GM19351 (cell line): ENCODE results near the gene PTPRK.
A peak's percentile ranks its signal among the peaks of the same experiment; 100 is the strongest.
"Not testable (repeated sequence)": the region's sequence is repeated elsewhere in the genome, so short reads cannot be mapped to it uniquely, and the experiment has no call there.

Source experiments
- ATAC-seq: cut with Tn5 transposase; IDR thresholded peaks from one replicate; pipeline ENCODE4 v1.9.1; 2021; ENCODE audit warnings: mild to moderate bottlenecking, moderate library complexity; ENCODE audit not compliant: unreplicated experiment

PTPRK gene

DNA sequence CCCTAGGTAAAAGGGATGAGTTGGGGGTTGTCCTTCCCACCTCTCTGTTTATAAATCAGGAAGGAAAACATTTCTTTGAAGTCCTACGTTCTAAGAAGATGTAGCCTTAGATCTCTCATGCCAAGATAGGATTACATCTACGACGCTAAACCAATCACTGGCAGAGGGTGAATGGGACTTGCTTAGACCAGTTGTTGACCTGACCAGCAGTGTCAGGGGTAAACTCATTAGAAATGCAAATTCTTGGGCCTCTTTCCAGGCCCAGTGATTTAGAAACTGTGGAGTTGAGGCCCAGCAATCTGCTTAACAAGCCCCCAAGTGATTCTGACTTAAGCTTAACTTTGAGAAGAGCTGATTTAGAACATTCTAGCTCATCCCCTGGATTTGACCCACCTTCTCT lies 472.4 kb downstream of the PTPRK start:
- ATAC-seq = no peak

GRCh38 chr6:128046033-128046432 lies 474.4 kb downstream of the PTPRK start:
- no peak for ATAC-seq

DNA sequence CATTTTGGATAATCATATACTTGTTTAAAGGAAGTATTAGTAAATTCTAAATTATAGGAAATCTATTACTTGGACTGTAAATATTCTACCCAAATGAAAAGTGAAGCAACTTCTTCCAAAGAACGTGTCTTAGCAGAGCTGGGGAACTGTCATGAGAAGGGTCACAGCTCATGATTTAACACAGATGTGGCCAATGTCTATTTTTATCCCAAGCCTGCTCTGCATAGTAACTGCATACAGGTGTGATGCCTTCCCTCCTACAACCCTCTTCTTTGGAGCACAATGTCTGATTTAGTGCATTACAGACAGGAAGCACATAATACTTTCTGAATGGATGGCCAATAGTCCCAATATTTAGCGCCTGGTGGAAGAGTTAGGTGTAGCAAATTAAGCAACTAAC lies 480.9 kb downstream of the PTPRK start:
- ATAC-seq = no peak

DNA sequence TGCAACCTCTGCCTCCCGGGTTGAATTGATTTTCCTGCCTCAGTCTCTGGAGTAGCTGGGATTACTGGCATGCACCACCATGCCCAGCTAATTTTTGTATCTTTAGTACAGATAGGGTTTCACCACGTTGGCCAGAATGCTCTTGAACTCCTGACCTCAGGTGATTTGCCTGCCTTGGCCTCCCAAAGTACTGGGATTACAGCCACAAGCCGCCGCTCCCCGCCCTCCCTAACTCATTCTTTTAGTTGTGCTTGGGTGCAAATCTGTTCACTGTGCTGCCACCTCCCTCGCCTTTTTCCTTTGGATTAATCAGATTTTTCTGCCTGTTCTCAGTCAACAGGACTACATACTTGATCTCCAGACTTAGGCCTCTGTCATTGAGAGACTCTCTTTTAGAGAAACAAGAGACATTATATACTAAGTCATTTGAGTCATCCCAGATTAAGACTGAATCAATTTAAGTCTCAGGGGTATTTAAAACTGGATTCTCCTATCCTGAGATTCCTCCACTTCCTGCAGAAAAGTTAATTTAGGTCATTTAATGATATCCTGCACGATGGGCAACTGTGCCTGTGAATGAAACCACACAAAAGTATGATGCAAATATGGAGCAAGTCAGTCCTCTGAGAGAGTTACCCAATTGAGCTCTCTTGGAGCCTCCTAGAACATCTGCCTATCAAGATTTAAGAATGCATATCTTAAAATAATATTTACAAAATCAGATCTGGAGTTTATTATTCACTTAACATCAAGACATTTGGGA lies 483.4 kb downstream of the PTPRK start:
- no peak for ATAC-seq

- ATAC-seq = no peak
Measured at GRCh38 chr6:128033156-128033555, 487.2 kb downstream of the PTPRK start.

- no peak for ATAC-seq
Measured at GRCh38 chr6:128032042-128032441, 488.4 kb downstream of the PTPRK start.

- peak; percentile 54 for ATAC-seq
Measured at GRCh38 chr6:128029826-128030225, 490.6 kb downstream of the PTPRK start.

- ATAC-seq = no peak
Measured at GRCh38 chr6:128028183-128028582, 492.2 kb downstream of the PTPRK start.

DNA sequence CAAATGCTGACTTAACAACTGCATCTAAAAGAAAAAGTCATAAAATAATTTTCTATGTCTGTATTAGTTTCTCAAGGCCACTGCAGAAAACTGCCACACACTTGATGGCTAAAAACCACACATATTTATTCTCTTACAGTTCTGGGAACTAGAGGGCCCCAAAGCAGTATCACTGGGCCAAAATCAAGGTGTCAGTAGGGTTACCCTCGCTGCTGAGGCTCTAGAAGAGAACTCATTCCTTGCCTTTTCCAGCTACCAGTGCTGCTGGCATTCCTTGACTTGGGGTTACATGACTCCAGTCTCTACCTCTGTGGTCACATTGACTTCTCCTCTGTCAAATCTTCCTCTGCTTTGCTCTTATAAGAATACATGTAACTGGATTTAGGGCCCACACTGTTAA lies 494.9 kb downstream of the PTPRK start:
- no peak for ATAC-seq

GRCh38 chr6:128024969-128025368 lies 495.4 kb downstream of the PTPRK start:
- ATAC-seq = no peak

DNA sequence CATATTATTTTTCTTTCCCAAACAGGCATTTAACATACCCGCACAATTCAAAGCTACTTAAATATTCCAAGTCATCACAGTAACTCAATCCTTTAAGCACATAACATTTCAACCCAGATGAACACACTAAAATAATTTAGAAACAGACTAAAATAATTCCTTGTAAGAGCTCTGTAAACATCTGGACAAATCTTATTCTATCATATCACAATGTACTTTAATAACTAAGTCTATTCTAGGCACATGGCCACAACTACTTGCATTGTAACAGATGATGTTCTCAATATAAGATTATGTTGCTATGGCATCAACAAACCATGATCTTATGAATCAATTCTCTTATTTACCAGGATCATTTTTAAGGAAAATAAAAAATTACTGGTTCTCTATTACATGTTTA lies 496.4 kb downstream of the PTPRK start:
- ATAC-seq = no peak

DNA sequence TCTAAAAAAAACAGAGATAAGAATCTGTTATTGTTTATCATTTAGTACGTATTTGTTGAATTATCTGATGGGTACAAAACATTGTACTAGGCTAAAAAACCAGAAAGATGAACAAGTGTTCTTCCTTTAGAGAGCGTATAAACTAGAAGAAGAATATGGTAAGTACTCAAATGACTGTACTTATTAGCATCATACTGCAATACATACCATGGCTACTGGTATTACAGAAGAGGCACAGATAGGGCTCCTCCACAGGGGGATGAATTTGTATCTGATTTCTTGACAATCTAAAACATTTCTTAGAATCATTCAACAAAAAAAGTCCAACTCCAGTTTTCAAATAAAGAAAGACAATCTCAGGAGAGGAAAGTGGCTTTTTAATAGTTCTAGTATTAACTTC lies 501.6 kb downstream of the PTPRK start:
- ATAC-seq = no peak

- ATAC-seq = no peak
Measured at GRCh38 chr6:128017288-128017687, 503.1 kb downstream of the PTPRK start.

DNA sequence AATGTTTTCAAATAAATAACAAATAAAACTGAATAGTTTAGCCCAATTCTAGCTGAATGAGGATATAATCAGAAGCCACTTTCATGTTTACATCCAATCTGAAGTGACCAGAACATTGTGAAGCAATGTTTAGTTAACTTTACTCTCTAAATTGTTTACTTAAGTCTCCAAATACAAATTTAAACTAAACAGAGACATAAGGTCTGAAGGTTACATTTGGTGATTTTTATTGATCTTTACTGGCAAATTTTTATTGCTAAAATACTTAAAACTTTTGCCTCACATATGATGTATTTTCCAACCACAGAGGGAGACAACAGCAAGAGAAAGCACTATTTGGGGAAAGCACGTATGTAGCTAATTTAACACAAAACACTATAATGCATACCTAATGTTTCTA lies 512.7 kb downstream of the PTPRK start:
- no peak for ATAC-seq

GRCh38 chr6:128005009-128005408 lies 515.4 kb downstream of the PTPRK start:
- no peak for ATAC-seq

DNA sequence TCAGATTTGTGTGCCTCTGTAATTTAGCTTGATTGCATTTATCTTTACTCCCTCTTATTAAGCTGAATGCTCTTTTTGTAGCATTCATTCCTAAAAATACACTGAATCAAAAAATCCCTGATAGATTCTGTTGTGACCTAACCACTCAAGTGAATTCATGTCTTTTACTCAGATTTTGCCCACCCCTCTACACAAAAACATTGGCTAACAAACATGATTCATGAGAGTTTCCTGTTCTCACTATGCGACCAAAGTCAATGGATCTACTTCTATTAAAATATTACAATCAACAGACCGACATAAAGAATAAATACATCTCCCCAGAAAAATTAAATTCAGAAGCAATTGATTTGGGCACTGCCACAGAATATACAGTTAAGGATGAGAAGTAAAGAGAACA lies 520.0 kb downstream of the PTPRK start:
- ATAC-seq = no peak

DNA sequence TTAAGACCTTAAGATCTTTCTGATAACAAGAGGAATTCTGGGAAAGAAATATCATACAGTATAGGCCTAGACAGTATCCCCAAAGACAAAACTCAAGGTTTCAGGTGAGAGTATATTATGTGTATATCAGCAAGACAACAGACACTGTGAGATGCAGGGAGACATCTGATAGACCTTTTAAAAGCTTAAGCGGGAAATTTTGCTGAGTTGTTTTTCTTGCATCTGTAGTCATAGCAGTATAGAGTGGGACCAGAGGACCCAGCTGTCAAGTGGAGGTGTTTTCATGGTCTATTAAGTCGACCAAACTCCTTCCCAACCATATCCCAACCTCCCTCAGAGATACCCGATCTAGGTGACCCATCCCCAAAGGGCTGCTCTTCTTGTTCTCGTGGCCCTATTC lies 521.4 kb downstream of the PTPRK start:
- ATAC-seq = no peak

GRCh38 chr6:127997496-127998164 lies 522.8 kb downstream of the PTPRK start:
- ATAC-seq = no peak

GRCh38 chr6:127996925-127997324 lies 523.5 kb downstream of the PTPRK start:
- ATAC-seq = no peak

DNA sequence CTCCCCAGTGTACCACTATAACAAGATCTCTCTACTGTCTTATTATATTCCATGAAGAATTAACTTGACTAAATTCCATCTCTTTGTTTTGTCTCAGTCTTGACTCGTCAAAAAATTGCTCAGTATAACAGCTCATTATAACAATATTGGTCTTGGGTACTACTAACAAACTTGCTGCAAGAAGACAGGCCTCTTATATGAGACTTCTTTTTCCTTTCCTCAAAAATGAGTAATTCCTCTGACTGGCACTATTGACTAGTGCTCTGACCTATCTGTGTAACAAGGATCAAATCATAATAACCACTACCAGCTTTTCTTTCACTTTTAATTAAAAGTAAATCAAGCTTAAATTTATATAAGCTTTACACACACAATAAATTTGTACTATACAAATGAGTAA lies 528.3 kb downstream of the PTPRK start:
- no peak for ATAC-seq

- no peak for ATAC-seq
Measured at GRCh38 chr6:127990074-127990473, 530.3 kb downstream of the PTPRK start.

GRCh38 chr6:127980996-127981395 lies 539.4 kb downstream of the PTPRK start:
- no peak for ATAC-seq

DNA sequence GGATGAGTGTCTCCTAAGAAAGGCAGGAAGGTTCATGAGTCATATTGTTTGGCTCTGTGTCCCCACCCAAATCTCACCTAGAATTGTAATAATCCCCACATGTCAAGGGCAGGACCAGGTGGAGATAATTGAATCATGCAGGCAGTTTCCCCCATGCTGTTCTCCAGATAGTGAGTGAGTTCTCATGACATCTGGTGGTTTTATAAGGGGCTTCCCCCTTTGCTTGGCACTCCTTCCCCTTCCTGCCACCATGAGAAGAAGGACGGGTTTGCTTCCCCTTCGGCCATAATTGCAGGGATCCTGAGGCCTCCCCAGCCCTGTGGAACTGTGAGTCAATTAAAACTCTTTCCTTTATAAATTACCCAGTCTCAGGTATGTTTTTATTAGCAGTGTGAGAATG lies 542.2 kb downstream of the PTPRK start:
- not testable (repeated sequence) for ATAC-seq
